ES-I3 (cell line): ENCODE data around the gene HPSE2.

ENCODE experiments used
- H3K36me3 ChIP-seq: 2 replicates; pipeline ENCODE4 v1.6.1; 2013; ENCODE audit warnings: mild to moderate bottlenecking, low read length, control low read depth, moderate library complexity; ENCODE audit not compliant: insufficient read depth
- H3K4me1 ChIP-seq: 2 replicates; pipeline ENCODE4 v1.6.1; 2013; ENCODE audit warnings: mild to moderate bottlenecking, control low read depth, low read length; ENCODE audit not compliant: insufficient read depth
- H3K9ac ChIP-seq: 2 replicates; pipeline ENCODE4 v1.6.1; 2013; ENCODE audit warnings: low read depth, mild to moderate bottlenecking, low read length, moderate library complexity
- H3K9me3 ChIP-seq: 2 replicates; pipeline ENCODE4 v1.6.1; 2013; ENCODE audit warnings: mild to moderate bottlenecking, low read length, moderate library complexity; ENCODE audit not compliant: control insufficient read depth, insufficient read depth

The HPSE2 gene

DNA sequence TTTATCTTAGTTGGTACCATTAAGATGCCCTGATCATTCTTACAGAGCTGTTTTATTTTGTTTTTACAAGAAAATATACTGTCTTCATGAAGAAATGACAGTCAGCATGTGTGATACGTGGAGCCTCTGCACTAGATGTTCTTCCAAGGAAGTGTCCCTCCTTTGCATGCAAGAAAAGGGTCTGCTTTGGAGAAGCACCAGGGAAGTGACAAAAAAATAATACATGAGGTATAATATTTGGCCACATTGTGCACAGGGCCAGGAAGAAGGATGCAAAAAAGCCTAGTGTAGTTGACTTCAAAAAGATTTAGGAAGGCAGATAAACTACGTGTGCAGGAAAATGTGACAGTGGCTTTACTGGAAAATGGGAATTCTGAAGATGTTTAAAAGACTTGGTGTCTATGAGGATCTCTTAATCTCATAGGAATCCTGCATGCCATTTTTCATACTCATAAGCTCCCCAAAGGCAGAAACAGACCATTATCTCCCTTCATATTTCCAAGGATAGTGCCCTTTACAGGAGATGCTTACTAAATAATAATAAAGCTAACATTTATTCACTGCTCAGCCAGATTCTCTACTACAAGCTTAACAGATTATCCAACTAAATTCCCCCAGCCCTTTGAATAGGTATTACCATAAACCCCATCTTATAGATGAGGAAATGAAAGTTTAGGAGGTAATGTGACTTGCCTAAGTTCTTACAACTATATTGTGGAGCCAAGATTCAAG, 284.2 kb downstream of the HPSE2 start:
- Histone ChIP-seq H3K36me3 (no peaks in the 10 kb centered on the region), H3K9ac (no peak overlapping the region), H3K9me3 (no peaks in the 10 kb centered on the region), H3K4me1 (no peaks in the 10 kb centered on the region)

DNA sequence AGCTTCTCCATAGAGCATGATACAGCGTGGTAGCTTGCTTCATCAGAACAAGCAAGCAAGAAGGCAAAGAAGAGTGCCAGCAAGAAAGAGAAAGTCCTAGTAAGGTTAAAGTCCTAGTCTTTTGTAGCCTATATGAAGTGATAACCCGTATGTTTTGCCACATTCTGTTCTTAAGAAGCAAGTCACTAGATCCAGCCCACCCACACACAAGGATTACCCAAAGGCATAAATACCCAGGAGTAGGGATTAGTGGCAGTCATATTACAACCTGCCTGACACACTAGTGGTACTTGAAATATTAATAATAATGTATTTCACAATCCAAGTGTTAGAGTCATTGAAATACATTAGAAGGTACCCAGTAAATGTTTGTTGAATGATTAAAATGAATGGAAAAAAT, 285.5 kb downstream of the HPSE2 start:
- H3K36me3 ChIP-seq, result no peaks in the 10 kb centered on the region
- H3K9ac ChIP-seq, result no peak overlapping the region
- no peaks in the 10 kb centered on the region for H3K4me1 ChIP-seq
- no peaks in the 10 kb centered on the region for H3K9me3 ChIP-seq

DNA sequence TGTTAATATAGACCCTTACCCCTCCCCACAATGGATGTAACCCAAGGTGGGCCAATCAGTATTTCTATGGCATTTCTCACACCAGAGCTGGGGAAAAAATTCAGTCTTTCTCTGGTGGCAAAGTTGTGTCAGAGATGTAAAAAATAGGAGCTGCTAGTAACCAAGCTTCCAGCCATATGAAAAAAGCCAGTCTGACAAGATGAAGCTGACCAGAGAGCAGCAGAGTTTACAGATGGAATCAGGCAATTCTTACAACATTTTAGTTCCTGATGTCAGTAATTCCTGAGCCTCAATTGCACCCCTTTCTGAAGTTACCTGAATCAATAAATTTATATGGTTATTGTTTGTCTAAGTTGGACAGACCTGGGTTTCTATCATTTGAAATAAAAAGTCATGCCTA, 286.3 kb downstream of the HPSE2 start:
- no peaks in the 10 kb centered on the region for H3K36me3 ChIP-seq
- no peaks in the 10 kb centered on the region for H3K4me1 ChIP-seq
- H3K9me3 ChIP-seq, result no peaks in the 10 kb centered on the region
- no peak overlapping the region for H3K9ac ChIP-seq

DNA sequence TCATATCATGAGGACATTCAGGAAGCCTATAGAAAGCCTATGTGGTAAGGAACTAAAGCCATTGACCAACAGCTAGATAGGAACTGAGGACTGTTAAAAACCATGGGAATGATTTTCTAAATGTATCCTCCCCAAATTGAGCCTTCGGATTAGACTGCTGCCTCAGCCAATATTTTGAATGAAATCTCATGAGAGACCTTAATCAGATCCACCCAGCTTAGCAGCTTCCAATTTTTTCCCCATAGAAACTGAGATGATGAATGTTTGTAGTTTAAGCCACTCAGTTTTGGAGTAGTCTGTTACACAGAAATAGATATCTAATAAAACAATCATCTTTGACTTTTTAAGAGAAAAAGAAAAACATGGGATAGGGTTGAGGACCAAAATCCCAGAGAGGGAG, 292.0 kb downstream of the HPSE2 start:
- no peaks in the 10 kb centered on the region for H3K4me1 ChIP-seq
- H3K36me3 ChIP-seq, result no peaks in the 10 kb centered on the region
- H3K9me3 ChIP-seq, result no peaks in the 10 kb centered on the region
- H3K9ac ChIP-seq, result no peak overlapping the region

DNA sequence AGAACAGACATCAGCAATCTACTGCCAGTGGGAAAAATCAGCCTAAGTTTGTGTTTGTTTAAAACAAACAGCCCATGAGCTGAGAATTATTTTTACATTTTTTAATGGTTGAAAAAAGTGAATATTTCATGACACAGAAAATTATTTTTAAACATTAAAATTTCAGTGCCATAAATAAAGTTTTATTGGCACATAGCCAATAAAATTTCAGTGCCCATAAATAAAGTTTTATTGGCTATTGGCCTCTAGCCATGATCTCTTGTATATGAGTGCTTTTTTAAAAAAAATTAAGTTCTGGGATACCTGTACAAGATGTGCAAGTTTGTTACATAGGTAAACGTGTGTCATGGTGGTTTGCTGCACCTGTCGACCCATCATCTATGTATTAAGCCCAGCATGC, 305.9 kb downstream of the HPSE2 start:
- Histone ChIP-seq H3K9me3 (no peaks in the 10 kb centered on the region; the same call in 1 of the 2 replicates), H3K9ac (no peak overlapping the region), H3K4me1 (no peaks in the 10 kb centered on the region), H3K36me3 (no peaks in the 10 kb centered on the region)

DNA sequence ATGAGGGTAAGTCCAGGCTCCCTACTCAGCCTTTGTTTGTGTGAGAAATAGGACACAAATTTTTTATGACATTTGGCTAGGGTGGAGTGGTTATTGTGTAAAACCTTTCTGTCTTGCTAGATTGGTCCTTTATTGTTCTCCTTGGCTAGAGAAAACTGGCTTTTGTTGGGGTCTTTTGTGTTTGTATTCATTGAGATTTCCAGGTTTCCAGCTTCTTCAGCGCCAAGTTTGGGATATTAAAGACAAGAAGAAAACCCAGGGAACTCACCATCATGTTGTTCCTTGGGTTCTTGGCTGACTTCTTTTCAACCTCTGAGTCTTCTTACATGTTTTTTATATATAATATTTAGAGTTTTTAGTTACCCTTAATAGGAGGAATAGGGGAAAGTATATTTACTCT, 310.0 kb downstream of the HPSE2 start:
- Histone ChIP-seq H3K9ac (no peak overlapping the region), H3K9me3 (no peaks in the 10 kb centered on the region), H3K4me1 (no peaks in the 10 kb centered on the region), H3K36me3 (no peaks in the 10 kb centered on the region)

DNA sequence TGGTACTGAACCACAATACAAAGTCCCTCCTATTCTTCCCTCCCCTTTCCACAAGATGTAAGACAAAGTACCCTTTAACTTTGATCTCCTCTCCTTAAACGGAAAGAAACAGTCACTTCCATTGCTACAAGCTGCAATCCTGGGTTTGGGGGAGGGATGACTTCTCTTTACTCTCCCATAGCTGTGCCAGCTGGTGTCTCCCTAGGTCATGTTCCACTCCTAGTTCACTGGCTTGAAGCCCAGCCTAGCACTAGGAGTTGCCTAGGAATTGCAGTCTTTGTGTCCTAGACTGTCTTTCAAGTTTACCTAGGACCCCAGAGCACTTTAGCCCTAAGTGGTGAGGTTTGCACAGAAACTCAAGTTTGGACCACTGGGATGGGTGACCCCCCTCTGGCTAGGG, 311.1 kb downstream of the HPSE2 start:
- Histone ChIP-seq H3K9ac (no peak overlapping the region), H3K36me3 (no peaks in the 10 kb centered on the region), H3K4me1 (no peaks in the 10 kb centered on the region), H3K9me3 (no peaks in the 10 kb centered on the region)

DNA sequence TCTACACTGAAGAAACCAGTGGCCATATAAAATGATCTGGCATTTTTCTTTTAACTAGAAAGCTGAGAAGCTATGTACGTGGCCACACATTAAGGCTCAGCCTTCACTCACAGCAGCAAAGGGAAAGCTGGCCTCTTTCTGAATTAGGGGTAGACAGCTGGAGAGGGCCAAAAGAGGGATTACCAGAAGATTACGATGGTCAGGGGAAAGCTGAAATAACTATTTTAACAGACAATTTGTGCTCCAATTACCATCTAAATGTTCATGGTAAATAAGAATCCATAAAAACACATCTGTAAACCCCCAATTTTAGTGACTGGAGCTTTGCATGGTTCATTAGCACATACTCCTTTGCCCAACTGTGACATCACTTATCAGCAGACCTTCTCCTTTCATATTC, 314.3 kb downstream of the HPSE2 start:
- Histone ChIP-seq H3K9ac (no peak overlapping the region), H3K4me1 (peaks cover 4% of the 10 kb centered on the region; the same call in 1 of the 2 replicates), H3K36me3 (no peaks in the 10 kb centered on the region), H3K9me3 (no peaks in the 10 kb centered on the region)

DNA sequence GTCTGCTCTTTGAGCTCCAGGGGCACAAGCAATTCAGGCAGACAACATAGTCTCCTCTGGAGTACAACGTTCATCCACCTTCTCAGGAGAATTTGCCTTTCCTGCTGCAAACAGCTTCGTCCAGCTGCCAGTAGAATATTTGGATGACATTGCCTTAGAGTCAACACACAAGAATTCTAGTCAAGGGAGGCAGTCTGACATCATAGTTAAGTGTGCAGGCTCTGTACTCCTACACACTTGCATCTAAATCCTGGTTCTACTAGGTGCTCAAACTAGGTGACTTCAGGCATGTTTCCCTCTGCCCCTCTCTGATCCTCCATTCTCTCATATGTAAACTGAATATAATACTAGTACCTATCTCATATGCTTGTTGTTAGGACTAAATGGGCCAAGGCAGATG, 314.8 kb downstream of the HPSE2 start:
- H3K36me3 ChIP-seq, result no peaks in the 10 kb centered on the region
- H3K4me1 ChIP-seq, result peaks cover 5% of the 10 kb centered on the region; the same call in 1 of the 2 replicates

DNA sequence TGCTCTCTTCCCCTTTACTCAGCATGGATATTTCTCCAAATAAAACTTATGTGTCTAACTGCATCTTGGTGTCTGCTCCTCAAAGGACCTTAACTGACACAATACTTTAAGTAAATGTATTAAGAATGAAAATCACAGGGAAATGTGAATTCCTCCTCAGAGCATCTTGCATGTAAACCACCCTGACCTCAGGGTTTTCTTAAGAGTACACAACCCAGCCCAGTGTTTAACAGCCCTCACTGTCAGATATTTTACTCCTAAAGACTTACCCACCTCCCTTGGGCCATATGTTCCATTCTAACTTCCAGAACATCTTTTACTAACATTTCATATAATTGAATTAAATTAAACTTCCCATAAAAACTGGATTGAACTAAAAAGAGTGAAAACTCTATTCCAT, 315.3 kb downstream of the HPSE2 start:
- Histone ChIP-seq H3K9me3 (no peaks in the 10 kb centered on the region), H3K4me1 (peaks cover 5% of the 10 kb centered on the region; the same call in 1 of the 2 replicates), H3K36me3 (no peaks in the 10 kb centered on the region), H3K9ac (no peak overlapping the region)

More for the DNA sequence above, 314.8 kb downstream of the HPSE2 start:
- Histone ChIP-seq H3K9ac (no peak overlapping the region), H3K9me3 (no peaks in the 10 kb centered on the region)

DNA sequence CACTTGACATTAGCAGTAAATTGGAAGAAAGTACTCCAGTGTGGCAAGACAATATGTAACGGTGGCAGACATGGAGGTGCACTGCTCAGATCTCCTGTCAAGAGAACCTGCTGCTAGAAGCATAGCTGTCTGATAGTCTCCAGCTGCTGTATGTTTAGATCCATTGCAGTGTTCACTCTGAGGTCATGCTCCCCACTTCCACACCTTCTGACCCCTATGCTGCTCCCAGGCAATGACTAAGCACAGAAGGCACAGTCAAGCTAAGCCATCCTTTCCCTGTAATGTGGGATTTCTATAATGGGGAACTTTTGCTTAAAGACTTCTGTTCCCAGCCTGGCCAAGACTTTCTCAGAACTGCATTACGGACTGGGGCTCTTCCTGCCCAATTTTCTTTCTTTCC, 315.8 kb downstream of the HPSE2 start:
- no peak overlapping the region for H3K9ac ChIP-seq
- H3K36me3 ChIP-seq, result no peaks in the 10 kb centered on the region
- peaks cover 5% of the 10 kb centered on the region; the same call in 1 of the 2 replicates for H3K4me1 ChIP-seq
- H3K9me3 ChIP-seq, result no peaks in the 10 kb centered on the region

DNA sequence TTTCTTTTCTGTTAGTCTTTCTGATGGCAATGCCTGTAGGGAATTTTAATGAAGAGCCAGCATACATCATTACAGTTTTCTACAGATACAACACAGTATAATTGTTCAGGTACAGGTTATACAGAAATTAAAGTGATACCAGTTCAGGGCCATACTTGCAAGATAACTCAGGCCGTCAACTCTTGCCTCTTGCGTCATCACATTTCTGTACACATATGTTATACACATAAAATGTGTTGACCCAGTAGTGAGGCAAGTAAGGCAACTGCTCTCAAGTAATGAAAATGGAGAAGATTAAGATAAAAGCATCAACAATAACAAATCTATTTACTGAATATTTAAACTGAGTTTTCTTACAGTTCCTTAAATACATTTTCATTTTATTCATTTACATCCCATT, 317.8 kb downstream of the HPSE2 start:
- H3K9ac ChIP-seq, result no peak overlapping the region
- H3K9me3 ChIP-seq, result no peaks in the 10 kb centered on the region
- H3K4me1 ChIP-seq, result peaks cover 5% of the 10 kb centered on the region; the same call in 1 of the 2 replicates
- no peaks in the 10 kb centered on the region for H3K36me3 ChIP-seq

DNA sequence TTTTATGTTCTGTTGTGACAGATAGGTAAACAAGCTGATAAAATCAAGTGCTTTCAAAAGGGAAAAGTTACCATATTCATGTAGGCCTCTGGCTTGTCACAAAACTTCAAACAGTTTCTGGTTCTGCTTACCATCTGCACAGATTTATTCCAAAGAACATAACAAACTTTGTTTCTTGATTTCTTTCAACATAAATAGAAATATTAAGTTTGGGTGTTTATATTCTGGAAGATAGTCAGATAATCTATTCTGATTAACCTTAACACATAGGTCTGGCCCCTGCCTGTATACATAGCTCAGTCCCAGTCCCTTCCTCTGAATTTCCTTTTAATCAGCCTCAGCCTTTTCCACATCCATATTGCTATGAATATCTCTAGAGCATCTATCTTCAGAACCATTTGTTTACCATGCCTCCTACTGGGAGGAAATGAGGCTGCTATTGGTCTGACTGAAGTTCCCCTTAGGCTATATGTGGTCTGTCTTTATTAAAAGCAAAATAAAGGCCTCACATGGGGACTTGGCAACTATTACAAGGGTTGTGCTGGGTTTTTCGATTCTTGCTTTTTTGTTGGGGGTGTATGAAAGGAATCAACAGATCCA, 319.0 kb downstream of the HPSE2 start:
- Histone ChIP-seq H3K36me3 (no peaks in the 10 kb centered on the region), H3K9me3 (no peaks in the 10 kb centered on the region), H3K4me1 (peaks cover 5% of the 10 kb centered on the region; the same call in 1 of the 2 replicates), H3K9ac (no peak overlapping the region)

DNA sequence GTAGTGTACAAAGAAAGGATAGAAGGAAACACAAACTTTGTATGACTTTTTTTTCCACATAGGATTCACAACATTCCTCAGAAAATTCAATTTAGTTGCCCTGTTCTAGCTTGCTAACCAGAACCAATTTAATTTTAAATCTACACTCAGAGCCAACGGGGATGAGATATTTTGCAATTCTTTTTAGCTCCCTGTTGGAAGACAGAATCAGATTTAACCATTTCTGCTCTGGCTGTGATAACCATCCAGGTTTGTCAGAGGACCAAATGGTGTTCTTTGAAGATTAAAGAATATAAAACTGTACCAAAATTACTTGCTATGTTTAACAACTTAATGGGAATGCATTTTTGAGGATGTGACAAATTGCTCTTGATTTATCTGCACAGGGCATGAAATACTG, 319.7 kb downstream of the HPSE2 start:
- Histone ChIP-seq H3K4me1 (peaks cover 5% of the 10 kb centered on the region; the same call in 1 of the 2 replicates), H3K9ac (no peak overlapping the region), H3K36me3 (no peaks in the 10 kb centered on the region), H3K9me3 (no peaks in the 10 kb centered on the region)

DNA sequence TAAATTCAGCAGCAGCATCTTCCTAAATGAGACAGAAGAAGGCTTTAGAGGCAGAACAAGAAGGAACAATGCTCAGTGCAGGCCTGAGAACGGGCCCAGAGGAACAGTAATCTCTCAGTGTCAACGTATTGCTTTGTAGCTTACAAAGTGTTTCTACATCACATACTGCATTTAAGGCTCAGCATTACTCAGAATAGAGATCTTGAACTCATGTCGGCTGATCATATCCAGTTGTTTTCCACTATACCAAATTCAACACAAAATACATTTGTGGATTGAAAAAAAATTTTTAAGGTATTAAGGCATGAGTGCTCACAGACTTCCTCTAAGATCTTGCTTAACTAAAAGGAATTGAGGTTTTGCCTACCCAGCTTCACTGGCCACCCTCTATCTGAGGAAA, 325.1 kb downstream of the HPSE2 start:
- Histone ChIP-seq H3K36me3 (no peaks in the 10 kb centered on the region), H3K9ac (no peak overlapping the region), H3K9me3 (no peaks in the 10 kb centered on the region), H3K4me1 (no peaks in the 10 kb centered on the region)
